Kidney capillary endothelial cell (primary cell): ENCODE results near the gene VIM.
A peak's percentile ranks its signal among the peaks of the same experiment; 100 is the strongest.
"Not testable (repeated sequence)": the region's sequence is repeated elsewhere in the genome, so short reads cannot be mapped to it uniquely, and the experiment has no call there.

Source experiments
- DNase-seq: peaks from one replicate; pipeline ENCODE4 v3.0.0-alpha.2; 2018; ENCODE audit warnings: low spot score

The VIM gene

GRCh38 chr10:17257466-17258321, 29.7 kb downstream of the VIM start:
- DNase-seq = peak; percentile 76

GRCh38 chr10:17262502-17262901, 34.5 kb downstream of the VIM start:
- no peak for DNase-seq

GRCh38 chr10:17263580-17263979, 35.5 kb downstream of the VIM start:
- DNase-seq = no peak

GRCh38 chr10:17265468-17265867, 37.4 kb downstream of the VIM start:
- no peak for DNase-seq

GRCh38 chr10:17266549-17266948, 38.5 kb downstream of the VIM start:
- DNase-seq = not testable (repeated sequence)

GRCh38 chr10:17272648-17273047, 44.6 kb downstream of the VIM start:
- no peak for DNase-seq

- peak; percentile 21 for DNase-seq
Measured at GRCh38 chr10:17273403-17273802, 45.4 kb downstream of the VIM start.

GRCh38 chr10:17276756-17277424, 48.8 kb downstream of the VIM start:
- DNase-seq = no peak

- no peak for DNase-seq
Measured at GRCh38 chr10:17278607-17279240, 50.7 kb downstream of the VIM start.

- no peak for DNase-seq
Measured at GRCh38 chr10:17282311-17282710, 54.3 kb downstream of the VIM start.

GRCh38 chr10:17286562-17287550, 58.8 kb downstream of the VIM start:
- no peak for DNase-seq
